HepG2 (cell line): ENCODE results near the gene TRRAP. TPM values are rescaled to one million over a fixed set of nuclear protein-coding genes. Genes with fewer than 3 reads are reported as not detected.

ENCODE experiments used
- GABPA ChIP-seq, 2 experiments: IDR thresholded peaks; 2 replicates each; pipeline ENCODE4 v1.6.1; 2011 to 2016; ENCODE audit warnings: low read depth in 2 of 2, low read length in 1 of 2, missing biosample characterization in 1 of 2, missing genetic modification characterization in 1 of 2
- GRHL1 ChIP-seq: sonication (generic); formaldehyde crosslinking; conservative IDR thresholded peaks from 2 replicates; pipeline ENCODE4 v1.8.0; 2022; ENCODE audit warnings: missing genetic modification reagents
- HIC2 ChIP-seq: sonication (generic); formaldehyde crosslinking; IDR thresholded peaks from 2 replicates; pipeline ENCODE4 v1.9.0; 2022; ENCODE audit warnings: low read depth, missing genetic modification reagents
- HNF4A ChIP-seq: sonication (generic); formaldehyde crosslinking; IDR thresholded peaks from 2 replicates; pipeline ENCODE4 v1.4.0; 2020; ENCODE audit warnings: missing genetic modification reagents
- HNF4G ChIP-seq, 2 experiments: sonication (generic) in 1 of 2; formaldehyde crosslinking in 1 of 2; IDR thresholded peaks; 2 replicates each; pipeline versions ENCODE4 v1.4.0 to v1.6.1; 2011 to 2020; ENCODE audit warnings: borderline replicate concordance in 2 of 2, low read depth in 2 of 2, mild to moderate bottlenecking in 2 of 2, low read length in 1 of 2, missing genetic modification reagents in 1 of 2, moderate library complexity in 1 of 2
- NFKBIZ ChIP-seq: IDR thresholded peaks from 2 replicates; pipeline ENCODE4 v1.6.1; 2018; ENCODE audit warnings: missing genetic modification reagents, missing compliant biosample characterization
- PCBP2 ChIP-seq: fragments of 200-400 bp; formaldehyde crosslinking; optimal IDR thresholded peaks from 2 replicates; pipeline ENCODE3; 2018; ENCODE audit warnings: low read length, low read depth; ENCODE audit not compliant: poor library complexity, severe bottlenecking
- PHF20 ChIP-seq: sonication (generic); formaldehyde crosslinking; IDR thresholded peaks from 2 replicates; pipeline ENCODE4 v1.5.0; 2020; ENCODE audit warnings: mild to moderate bottlenecking, missing genetic modification reagents
- XRCC5 ChIP-seq: fragments of 200-400 bp; formaldehyde crosslinking; optimal IDR thresholded peaks from 2 replicates; pipeline ENCODE3; 2017; ENCODE audit warnings: mild to moderate bottlenecking, low read length
- ZNF326 ChIP-seq: sonication (generic); formaldehyde crosslinking; IDR thresholded peaks from 2 replicates; pipeline ENCODE4 v1.4.0; 2020; ENCODE audit warnings: missing genetic modification reagents, borderline replicate concordance
- ZNF552 ChIP-seq: sonication (generic); formaldehyde crosslinking; IDR thresholded peaks from 2 replicates; pipeline ENCODE4 v1.9.0; 2022; ENCODE audit warnings: missing genetic modification reagents, mild to moderate bottlenecking, borderline replicate concordance
- ZNF652 ChIP-seq: IDR thresholded peaks from 2 replicates; pipeline ENCODE4 v1.6.1; 2016; ENCODE audit warnings: low read depth, borderline replicate concordance
- ZNF761 ChIP-seq: sonication (generic); formaldehyde crosslinking; conservative IDR thresholded peaks from 2 replicates; pipeline ENCODE4 v1.4.0; 2020; ENCODE audit warnings: mild to moderate bottlenecking, missing genetic modification reagents
- ZNF777 ChIP-seq: sonication (generic); formaldehyde crosslinking; IDR thresholded peaks from 2 replicates; pipeline ENCODE4 v1.4.0; 2020; ENCODE audit warnings: missing genetic modification reagents
- ZNF841 ChIP-seq: sonication (generic); formaldehyde crosslinking; IDR thresholded peaks from 2 replicates; pipeline ENCODE4 v1.8.1; 2023; ENCODE audit warnings: missing genetic modification reagents, borderline replicate concordance
- polyA plus RNA-seq, 8 experiments: library from polyadenylated mRNA; depleted of rRNA in 3 of 8; stranded (reverse) in 7 of 8; unstranded in 1 of 8; fragments of >200 nt; fragmentation: Illumina TruSeq in 4 of 8; extraction: Trizol in 4 of 8; gene quantifications; 2 replicates each; pipeline versions ENCODE4 v1.2.1 to v1.2.3, GENCODE V29; 2011 to 2016; ENCODE audit warnings: low read depth in 4 of 8, missing spikeins in 1 of 8, mixed read lengths in 1 of 8; ENCODE audit not compliant: insufficient read depth in 1 of 8
- total RNA-seq, 5 experiments: library from RNA; depleted of rRNA; stranded (reverse); fragments of >200 nt; fragmentation: Illumina TruSeq; extraction: Trizol; gene quantifications; 2 replicates each; pipeline ENCODE4 v1.2.3, GENCODE V29; 2016; ENCODE audit warnings: low read depth in 1 of 5

The TRRAP gene
- total and polyA plus RNA-seq, 2 of the 13 experiments (the other 11 are each of a cell fraction or from before 2014, with no cell fraction given) = 8.6 to 10.5 TPM

- TF ChIP-seq HNF4G (IDR thresholded peaks at IDR 0.05; ENCODE audit: borderline replicate concordance, low read depth, low read length) = no peak
- TF ChIP-seq HNF4G (CRISPR knock-in tag; IDR thresholded peaks at IDR 0.05; ENCODE audit: borderline replicate concordance, low read depth) = no peak
- no peak for TF ChIP-seq NFKBIZ (CRISPR knock-in tag)
- no peak for TF ChIP-seq ZNF841 (CRISPR knock-in tag)
- TF ChIP-seq XRCC5 = peak; percentile 58
- no peak for TF ChIP-seq ZNF552 (CRISPR knock-in tag)
- TF ChIP-seq HNF4A (CRISPR knock-in tag) = no peak
- no peak for TF ChIP-seq ZNF652 (CRISPR knock-in tag)
- no peak for TF ChIP-seq GRHL1 (CRISPR knock-in tag)
- TF ChIP-seq ZNF761 (CRISPR knock-in tag) = no peak
- no peak for TF ChIP-seq PCBP2
- TF ChIP-seq HIC2 (CRISPR knock-in tag) = no peak
- TF ChIP-seq ZNF326 (CRISPR knock-in tag) = no peak
- TF ChIP-seq PHF20 = no peak
- no peak for TF ChIP-seq GABPA (IDR thresholded peaks at IDR 0.05; ENCODE audit: low read depth, low read length)
- TF ChIP-seq GABPA (CRISPR knock-in tag; IDR thresholded peaks at IDR 0.05; ENCODE audit: low read depth) = no peak
- no peak for TF ChIP-seq ZNF777
These were observed 41.3 kb upstream of the TRRAP start (continued) for GRCh38 chr7:98836811-98837629.
